ENCODE results near the gene TMEM219. TPM values are rescaled to one million over a fixed set of nuclear protein-coding genes. Genes with fewer than 3 reads are reported as not detected.

Gene TMEM219
- total RNA-seq, 4 donors from 2014 or later = 53.8 to 149 (median 120) TPM

GRCh38 chr16:30018731-30019158 is 56.9 kb downstream of the TMEM219 start:
- TF ChIP-seq, protein P1, sequence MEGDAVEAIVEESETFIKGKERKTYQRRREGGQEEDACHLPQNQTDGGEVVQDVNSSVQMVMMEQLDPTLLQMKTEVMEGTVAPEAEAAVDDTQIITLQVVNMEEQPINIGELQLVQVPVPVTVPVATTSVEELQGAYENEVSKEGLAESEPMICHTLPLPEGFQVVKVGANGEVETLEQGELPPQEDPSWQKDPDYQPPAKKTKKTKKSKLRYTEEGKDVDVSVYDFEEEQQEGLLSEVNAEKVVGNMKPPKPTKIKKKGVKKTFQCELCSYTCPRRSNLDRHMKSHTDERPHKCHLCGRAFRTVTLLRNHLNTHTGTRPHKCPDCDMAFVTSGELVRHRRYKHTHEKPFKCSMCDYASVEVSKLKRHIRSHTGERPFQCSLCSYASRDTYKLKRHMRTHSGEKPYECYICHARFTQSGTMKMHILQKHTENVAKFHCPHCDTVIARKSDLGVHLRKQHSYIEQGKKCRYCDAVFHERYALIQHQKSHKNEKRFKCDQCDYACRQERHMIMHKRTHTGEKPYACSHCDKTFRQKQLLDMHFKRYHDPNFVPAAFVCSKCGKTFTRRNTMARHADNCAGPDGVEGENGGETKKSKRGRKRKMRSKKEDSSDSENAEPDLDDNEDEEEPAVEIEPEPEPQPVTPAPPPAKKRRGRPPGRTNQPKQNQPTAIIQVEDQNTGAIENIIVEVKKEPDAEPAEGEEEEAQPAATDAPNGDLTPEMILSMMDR (IDR thresholded peaks at IDR 0.05; ENCODE audit: low read depth) = no peak

Other genes with a start within 250 kb of the TMEM219 start
- gene C16orf54, start 216.1 kb upstream of the TMEM219 start, total RNA-seq = 1 to 10 TPM in 3 of 4 donors, under 1 TPM in 1; 0.75 to 4.2 (median 1.6) TPM
- gene ZG16, start 183.8 kb upstream of the TMEM219 start, total RNA-seq = under 1 TPM in 2 of 4 donors, not detected in 2; 0.17 to 0.75 TPM
- 10 to 100 TPM; 10.6 to 18.1 (median 16.5) TPM for gene KIF22, start 171.3 kb upstream of the TMEM219 start, total RNA-seq
- gene MAZ, start 155.6 kb upstream of the TMEM219 start, total RNA-seq = 10 to 100 TPM; 45.6 to 71.1 (median 62.7) TPM
- gene PRRT2, start 149.9 kb upstream of the TMEM219 start, total RNA-seq = 1 to 10 TPM in 2 of 4 donors, under 1 TPM in 1, not detected in 1; 0.19 to 3.5 (median 2.9) TPM
- gene PAGR1, start 145.9 kb upstream of the TMEM219 start, total RNA-seq = 10 to 100 TPM; 13.5 to 23.6 (median 19.2) TPM
- gene MVP, start 141.6 kb upstream of the TMEM219 start, total RNA-seq = 100 to 1,000 TPM in 2 of 4 donors, 10 to 100 TPM in 2; 47.1 to 119 (median 103) TPM
- 100 to 1,000 TPM in 1 of 4 donors, 10 to 100 TPM in 3; 57.7 to 107 (median 94.7) TPM for gene CDIPT, start 98.9 kb upstream of the TMEM219 start, total RNA-seq
- gene SEZ6L2, start 62.5 kb upstream of the TMEM219 start, total RNA-seq = 1 to 10 TPM in 1 of 4 donors, under 1 TPM in 2, not detected in 1; 0.66 to 5.6 (median 0.75) TPM
- 1 to 10 TPM in 1 of 4 donors, under 1 TPM in 2, not detected in 1; 0.44 to 3.7 (median 0.57) TPM for gene ASPHD1, start 61.6 kb upstream of the TMEM219 start, total RNA-seq
- 10 to 100 TPM in 3 of 4 donors, 1 to 10 TPM in 1; 5.4 to 26.2 (median 23.3) TPM for gene KCTD13, start 35.9 kb upstream of the TMEM219 start, total RNA-seq
- 10 to 100 TPM; 25.7 to 87.0 (median 31.4) TPM for gene TAOK2, start 11.8 kb downstream of the TMEM219 start, total RNA-seq
- gene HIRIP3, start 33.5 kb downstream of the TMEM219 start, total RNA-seq = 10 to 100 TPM; 11.9 to 15.3 (median 14.2) TPM
- 10 to 100 TPM in 3 of 4 donors, 1 to 10 TPM in 1; 8.5 to 45.0 (median 24.3) TPM for gene INO80E, start 34.2 kb downstream of the TMEM219 start, total RNA-seq
- under 1 TPM in 2 of 4 donors, not detected in 2; 0.66 to 0.85 TPM for gene DOC2A, start 48.9 kb downstream of the TMEM219 start, total RNA-seq
- gene C16orf92, start 61.1 kb downstream of the TMEM219 start, total RNA-seq = not detected
- not detected for gene TLCD3B, start 69.2 kb downstream of the TMEM219 start, total RNA-seq
- 100 to 1,000 TPM; 526 to 986 (median 599) TPM for gene ALDOA, start 103.7 kb downstream of the TMEM219 start, total RNA-seq
- gene PPP4C, start 113.9 kb downstream of the TMEM219 start, total RNA-seq = 10 to 100 TPM; 38.2 to 46.6 (median 43.6) TPM
- gene TBX6, start 129.8 kb downstream of the TMEM219 start, total RNA-seq = 1 to 10 TPM in 1 of 4 donors, under 1 TPM in 2, not detected in 1; 0.38 to 1.2 (median 0.44) TPM
- gene YPEL3, start 134.1 kb downstream of the TMEM219 start, total RNA-seq = 100 to 1,000 TPM in 2 of 4 donors, 10 to 100 TPM in 2; 54.8 to 105 (median 96.5) TPM
- gene GDPD3, start 151.5 kb downstream of the TMEM219 start, total RNA-seq = 1 to 10 TPM; 2.5 to 3.6 (median 2.8) TPM
- gene MAPK3, start 161.1 kb downstream of the TMEM219 start, total RNA-seq = 10 to 100 TPM; 55.0 to 81.6 (median 76.9) TPM
- gene CORO1A, start 221.5 kb downstream of the TMEM219 start, total RNA-seq = 10 to 100 TPM; 17.5 to 72.6 (median 40.5) TPM
- 100 to 1,000 TPM; 150 to 399 (median 240) TPM for gene BOLA2B, start 231.6 kb downstream of the TMEM219 start, total RNA-seq
- 10 to 100 TPM; 16.6 to 68.9 (median 29.6) TPM for gene SLX1A, start 231.8 kb downstream of the TMEM219 start, total RNA-seq
- gene SULT1A3, start 237.2 kb downstream of the TMEM219 start, total RNA-seq = 10 to 100 TPM in 2 of 4 donors, 1 to 10 TPM in 2; 5.1 to 22.5 (median 14.6) TPM